HL-60/S4 treated with phorbol 12-myristate 13-acetate at 8.2 ng/mL for 4 days and 3 days (cell line): ENCODE data around the gene KLKB1.

Experiments
- in situ Hi-C: fragments of 300-500 bp; cut with MboI; formaldehyde crosslinking; loops from 2 replicates; pipeline ENCODE4 v1.15.0; 2022; ENCODE audit warnings: low sequenced_read_pairs

The KLKB1 gene

DNA sequence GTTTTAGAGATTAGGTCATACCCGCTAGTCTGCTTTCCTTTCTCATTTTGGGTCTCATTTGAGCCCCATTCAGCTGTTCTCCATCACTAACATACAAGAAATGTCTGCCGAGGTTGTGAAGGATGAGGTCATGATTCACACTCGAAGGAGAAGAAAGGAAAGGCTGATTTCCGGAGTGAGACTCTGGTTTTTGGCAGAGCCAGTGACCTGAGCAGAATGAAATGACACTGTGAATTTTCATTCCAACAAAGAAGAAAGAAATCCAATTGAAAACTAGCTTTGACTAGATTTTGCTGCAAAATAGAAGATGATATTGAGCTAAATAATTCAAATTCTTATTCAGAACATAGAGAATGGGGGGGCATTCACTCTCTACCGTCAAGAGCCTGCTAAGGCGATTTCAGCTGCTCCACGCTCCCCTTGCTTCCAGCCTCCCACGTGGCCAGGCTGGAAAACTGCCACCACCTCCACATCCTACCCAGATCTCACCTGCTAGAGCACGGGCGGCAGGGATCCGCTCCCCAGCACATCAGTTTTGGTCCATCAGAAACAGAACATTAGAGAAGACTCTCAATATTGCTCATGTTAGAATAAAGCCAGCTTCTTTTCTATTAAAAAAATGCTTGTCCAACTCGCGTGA lies 77.7 kb downstream of the KLKB1 start:
- in situ Hi-C loops, result no loop called here

- in situ Hi-C loops, result no loop called here
Observed at GRCh38 chr4:186307497-186307896, 80.2 kb downstream of the KLKB1 start.

DNA sequence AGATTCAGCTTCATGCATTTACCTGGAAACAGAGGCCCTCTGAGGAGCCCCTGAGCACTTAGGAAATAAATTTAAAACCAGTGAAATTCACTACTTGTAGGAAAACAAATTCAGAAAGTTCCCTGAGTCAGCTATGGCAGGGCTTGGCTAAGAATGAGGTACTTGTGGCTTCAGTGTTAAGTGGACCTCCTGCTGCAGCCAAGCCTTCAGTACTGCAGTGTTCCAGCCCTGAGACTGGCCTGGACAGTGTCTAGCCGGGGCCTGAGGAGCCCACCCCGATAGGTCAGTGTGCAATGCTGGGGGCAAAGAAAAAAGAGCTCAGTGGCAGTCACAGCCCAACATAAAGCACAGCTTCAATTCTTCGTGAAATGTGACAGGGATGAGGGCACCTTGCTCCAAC lies 80.6 kb downstream of the KLKB1 start:
- in situ Hi-C loops, result no loop called here
